ENCODE data around the gene SETBP1.

The SETBP1 gene

DNA sequence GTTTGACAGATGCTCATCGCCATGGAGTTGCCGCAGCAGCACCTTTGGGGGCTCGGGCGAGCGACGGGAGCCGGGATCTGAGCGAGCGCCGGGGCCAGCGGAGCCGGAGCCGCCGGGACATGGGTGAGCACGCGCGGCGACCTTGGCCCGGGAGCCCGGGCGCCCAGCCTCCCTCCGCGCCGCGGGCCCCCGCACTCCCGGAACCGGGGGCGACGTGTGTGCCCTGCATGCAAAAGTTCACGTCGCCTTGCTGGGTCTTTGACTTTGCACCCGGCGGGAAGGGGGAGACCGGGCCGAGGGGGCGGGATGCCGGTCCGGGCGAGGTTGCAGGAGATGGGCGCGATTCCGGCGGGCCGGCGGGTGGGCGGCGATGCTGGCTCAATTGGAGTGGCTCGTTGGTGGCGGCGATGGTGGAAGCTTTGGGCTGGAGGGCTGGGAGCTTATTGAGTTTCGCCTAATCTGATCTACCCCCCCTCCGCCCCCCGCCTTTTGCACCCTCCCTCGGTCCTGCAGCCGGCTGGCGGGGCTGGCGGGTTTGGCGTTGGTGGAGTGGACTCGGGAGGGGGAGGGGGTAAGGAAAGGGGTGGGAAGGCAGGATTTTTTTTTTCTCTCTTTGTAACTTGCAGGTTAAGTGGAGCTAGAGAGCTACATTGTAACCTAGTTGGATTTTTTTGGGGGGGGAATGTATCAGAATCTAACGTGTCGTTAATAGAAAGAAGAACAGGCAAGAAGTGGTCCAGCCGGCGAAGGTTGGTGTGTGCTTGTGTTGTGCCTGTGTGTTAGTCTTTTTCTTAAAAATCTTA lies at the start of gene SETBP1:
Gene SETBP1, plus strand, starts transcription at position 616 of the 803 bp plus-strand sequence. CDS start 20,459 bp downstream, outside the sequence.
- peak within 1 kb of the TSS; percentile 67 for H3K4me3 ChIP-seq (ENCODE audit: low read depth, low read length)
- TF ChIP-seq, protein P1, sequence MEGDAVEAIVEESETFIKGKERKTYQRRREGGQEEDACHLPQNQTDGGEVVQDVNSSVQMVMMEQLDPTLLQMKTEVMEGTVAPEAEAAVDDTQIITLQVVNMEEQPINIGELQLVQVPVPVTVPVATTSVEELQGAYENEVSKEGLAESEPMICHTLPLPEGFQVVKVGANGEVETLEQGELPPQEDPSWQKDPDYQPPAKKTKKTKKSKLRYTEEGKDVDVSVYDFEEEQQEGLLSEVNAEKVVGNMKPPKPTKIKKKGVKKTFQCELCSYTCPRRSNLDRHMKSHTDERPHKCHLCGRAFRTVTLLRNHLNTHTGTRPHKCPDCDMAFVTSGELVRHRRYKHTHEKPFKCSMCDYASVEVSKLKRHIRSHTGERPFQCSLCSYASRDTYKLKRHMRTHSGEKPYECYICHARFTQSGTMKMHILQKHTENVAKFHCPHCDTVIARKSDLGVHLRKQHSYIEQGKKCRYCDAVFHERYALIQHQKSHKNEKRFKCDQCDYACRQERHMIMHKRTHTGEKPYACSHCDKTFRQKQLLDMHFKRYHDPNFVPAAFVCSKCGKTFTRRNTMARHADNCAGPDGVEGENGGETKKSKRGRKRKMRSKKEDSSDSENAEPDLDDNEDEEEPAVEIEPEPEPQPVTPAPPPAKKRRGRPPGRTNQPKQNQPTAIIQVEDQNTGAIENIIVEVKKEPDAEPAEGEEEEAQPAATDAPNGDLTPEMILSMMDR (IDR thresholded peaks at IDR 0.05; ENCODE audit: low read depth, low read length, missing control alignments): no peak
- DNase-seq (ENCODE audit: low read depth): no peak

DNA sequence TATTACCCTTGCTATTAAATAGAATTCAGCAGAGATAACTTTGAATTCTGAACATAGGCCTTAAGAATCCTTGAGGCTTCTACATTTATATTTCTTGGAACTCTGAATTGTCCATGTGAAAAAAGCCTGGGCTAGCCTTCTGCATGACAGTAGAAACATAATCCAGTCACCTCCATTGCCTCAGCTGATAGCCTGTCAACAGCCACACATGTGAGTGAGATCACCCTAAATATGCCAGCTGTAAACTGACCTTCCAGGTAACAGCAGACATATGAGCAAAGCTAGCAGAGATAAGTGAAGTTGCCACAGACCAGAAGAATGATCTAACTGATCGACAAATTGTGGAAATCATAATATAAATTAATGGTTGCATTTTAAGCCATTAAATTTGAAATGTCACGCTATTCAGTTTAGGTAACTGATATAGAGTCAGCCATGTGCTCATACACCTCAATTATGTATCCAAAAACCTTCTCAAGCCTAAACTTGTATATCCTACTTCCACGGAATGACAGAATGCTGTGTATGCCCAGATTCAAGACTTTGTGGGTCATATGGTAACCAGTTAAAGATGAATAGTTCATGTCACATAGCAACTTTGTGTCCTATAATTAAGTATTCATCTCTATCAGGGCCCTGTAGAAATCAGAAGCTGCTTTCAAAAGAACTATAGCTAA lies 48.1 kb upstream of the SETBP1 start:
- TF ChIP-seq, protein P1 (IDR thresholded peaks at IDR 0.05; ENCODE audit: low read depth, low read length, missing control alignments): no peak
- no peak for DNase-seq (ENCODE audit: low read depth)
- no peak overlapping the region for H3K4me3 ChIP-seq (ENCODE audit: low read depth, low read length)

- no peak overlapping the region for H3K4me3 ChIP-seq (ENCODE audit: low read depth, low read length)
- no peak for DNase-seq (ENCODE audit: low read depth)
- TF ChIP-seq, protein P1 (IDR thresholded peaks at IDR 0.05; ENCODE audit: low read depth, low read length, missing control alignments): no peak
These were observed 45.1 kb upstream of the SETBP1 start for GRCh38 chr18:44635546-44635945.

- H3K4me3 ChIP-seq (ENCODE audit: low read depth, low read length): no peak overlapping the region
- DNase-seq (ENCODE audit: low read depth): no peak
- TF ChIP-seq, protein P1 (IDR thresholded peaks at IDR 0.05; ENCODE audit: low read depth, low read length, missing control alignments): no peak
These were observed 44.4 kb upstream of the SETBP1 start for GRCh38 chr18:44636241-44636640.

GRCh38 chr18:44637210-44638033 lies 43.3 kb upstream of the SETBP1 start:
- TF ChIP-seq, protein P1 (IDR thresholded peaks at IDR 0.05; ENCODE audit: low read depth, low read length, missing control alignments): no peak
- no peak for DNase-seq (ENCODE audit: low read depth)
- no peak overlapping the region for H3K4me3 ChIP-seq (ENCODE audit: low read depth, low read length)

DNA sequence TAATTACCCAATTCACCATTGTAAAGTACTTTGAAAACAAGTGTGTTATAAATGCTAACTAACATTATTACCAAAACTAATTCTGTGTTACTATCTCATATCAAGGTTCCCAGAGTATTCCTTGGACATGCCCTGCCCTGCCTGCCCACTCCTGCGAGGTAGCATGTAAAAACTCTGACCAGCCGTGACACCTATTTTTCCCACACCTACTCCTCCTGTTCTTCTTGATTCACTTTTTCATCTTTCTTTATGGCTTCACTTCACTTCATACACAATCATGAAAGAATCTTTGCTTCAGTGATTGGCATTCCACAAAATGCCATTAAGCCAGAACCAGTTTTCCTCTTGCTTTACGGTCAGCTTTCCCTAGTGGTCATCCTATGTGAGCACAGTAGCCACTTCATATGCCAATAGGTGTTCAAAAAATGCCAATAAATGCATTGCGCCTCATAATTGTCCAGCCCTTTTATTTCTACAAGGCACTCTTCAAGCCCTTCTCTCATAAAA lies 42.6 kb upstream of the SETBP1 start:
- DNase-seq (ENCODE audit: low read depth): no peak
- H3K4me3 ChIP-seq (ENCODE audit: low read depth, low read length): no peak overlapping the region
- TF ChIP-seq, protein P1 (IDR thresholded peaks at IDR 0.05; ENCODE audit: low read depth, low read length, missing control alignments): no peak

Measured in GM12864 (cell line).